SJSA1 (cell line): Measurements from ENCODE around the gene PDE7B. TPM values are rescaled to one million over a fixed set of nuclear protein-coding genes. Genes with fewer than 3 reads are reported as not detected.

Experiments
- DNase-seq, 2 experiments: peaks; one replicate each; pipeline ENCODE4 v3.0.0-alpha.2; 2015 to 2020; ENCODE audit warnings: low spot score in 2 of 2, low read depth in 1 of 2
- H3K27ac ChIP-seq: fragments of 250-450 bp; sonication (Bioruptor Pico); 2 replicates; pipeline ENCODE4 v1.5.1; 2020; ENCODE audit warnings: mild to moderate bottlenecking, moderate library complexity
- H3K27me3 ChIP-seq: fragments of 250-450 bp; sonication (Bioruptor Pico); replicated peaks from 2 replicates; pipeline ENCODE4 v1.5.1; 2020; ENCODE audit warnings: mild to moderate bottlenecking, moderate library complexity
- H3K36me3 ChIP-seq: fragments of 250-450 bp; sonication (Bioruptor Pico); 2 replicates; pipeline ENCODE4 v1.5.1; 2020; ENCODE audit warnings: mild to moderate bottlenecking
- H3K4me1 ChIP-seq: fragments of 250-450 bp; sonication (Bioruptor Pico); replicated peaks from 2 replicates; pipeline ENCODE4 v1.6.1; 2021; ENCODE audit warnings: mild to moderate bottlenecking
- H3K4me3 ChIP-seq: fragments of 250-450 bp; sonication (Bioruptor Pico); 2 replicates; pipeline ENCODE4 v1.5.1; 2020; ENCODE audit warnings: mild to moderate bottlenecking
- H3K9me3 ChIP-seq: fragments of 250-450 bp; sonication (Bioruptor Pico); replicated peaks from 2 replicates; pipeline ENCODE4 v1.5.1; 2020; ENCODE audit warnings: mild to moderate bottlenecking
- total RNA-seq: library from RNA; depleted of rRNA; stranded (reverse); fragments of >200 nt; shearing (Covaris generic); gene quantifications from 2 replicates; pipeline ENCODE4 v1.2.3, GENCODE V29; 2014

The PDE7B gene
- total RNA-seq, 1 experiment from 2014 or later, result not detected

DNA sequence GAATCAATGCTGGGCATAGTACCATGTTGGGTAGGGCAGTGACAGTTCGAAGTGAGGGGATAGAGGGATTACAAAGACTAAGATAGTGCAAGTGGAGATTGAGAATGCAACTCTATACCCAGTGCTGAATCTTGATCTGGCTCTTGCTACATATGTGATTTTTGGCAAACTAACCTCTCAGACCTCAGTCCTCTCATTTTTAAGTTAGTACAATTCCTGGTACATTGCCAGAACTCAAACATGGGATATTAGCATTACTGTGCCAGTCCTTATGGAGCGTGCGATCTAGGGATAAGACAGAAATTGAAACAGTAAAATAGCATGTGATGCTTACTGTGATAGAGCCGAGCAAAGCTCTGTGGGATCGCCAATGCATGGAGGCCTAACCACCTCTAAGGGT is 210.2 kb downstream of the PDE7B start:
- no peak overlapping the region for H3K27ac ChIP-seq
- no peaks in the 10 kb centered on the region for H3K36me3 ChIP-seq
- H3K9me3 ChIP-seq, result no peaks in the 10 kb centered on the region
- no peak overlapping the region for H3K4me3 ChIP-seq
- no peaks in the 10 kb centered on the region for H3K4me1 ChIP-seq
- no peaks in the 10 kb centered on the region for H3K27me3 ChIP-seq
- DNase-seq, result no peak

DNA sequence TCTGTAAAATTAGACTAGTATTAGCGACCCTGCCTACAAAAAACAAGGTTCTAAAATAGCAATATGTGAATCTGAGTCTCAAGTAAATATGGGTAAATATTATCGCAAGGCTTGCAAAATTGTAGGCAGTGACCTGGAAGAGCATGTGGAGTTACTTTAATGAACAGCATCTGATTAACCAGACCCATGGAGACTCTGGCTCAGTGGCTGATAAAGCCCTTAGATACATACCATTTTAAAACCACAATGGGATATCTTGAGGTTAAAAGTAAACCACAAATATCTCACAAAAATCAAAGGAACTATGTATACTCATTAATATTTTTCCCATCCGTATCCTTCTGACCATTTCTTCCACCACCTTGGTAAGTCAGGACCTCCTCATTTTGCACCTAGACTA is 211.6 kb downstream of the PDE7B start:
- Histone ChIP-seq H3K4me1 (peaks cover 5% of the 10 kb centered on the region; the same call in 1 of the 2 replicates), H3K27me3 (no peaks in the 10 kb centered on the region), H3K4me3 (no peak overlapping the region), H3K36me3 (no peaks in the 10 kb centered on the region), H3K9me3 (no peaks in the 10 kb centered on the region), H3K27ac (no peak overlapping the region)
- DNase-seq, result no peak

DNA sequence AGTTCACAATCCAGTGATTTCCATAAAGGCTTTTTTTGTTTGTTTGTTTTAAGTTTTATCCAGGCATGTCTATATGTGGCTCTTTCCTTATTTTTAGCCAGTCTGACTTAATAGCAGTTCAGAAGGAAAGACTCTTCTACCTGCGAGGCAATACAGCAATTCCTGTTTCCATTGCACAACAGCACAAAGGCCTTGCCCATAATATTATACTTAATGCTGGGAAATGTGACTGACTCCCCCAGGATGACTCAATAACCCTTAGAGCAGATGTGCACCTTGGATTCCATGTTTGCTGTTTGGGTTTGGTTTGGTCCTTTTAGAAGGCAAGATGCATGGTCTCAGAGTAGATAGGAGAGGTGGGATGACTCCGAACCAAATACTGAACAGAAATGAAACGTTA is 214.5 kb downstream of the PDE7B start:
- Histone ChIP-seq H3K4me1 (peaks cover 10% of the 10 kb centered on the region; the same call in 1 of the 2 replicates), H3K9me3 (no peaks in the 10 kb centered on the region), H3K27me3 (no peaks in the 10 kb centered on the region), H3K27ac (no peak overlapping the region), H3K36me3 (no peaks in the 10 kb centered on the region), H3K4me3 (no peak overlapping the region)
- no peak for DNase-seq

GRCh38 chr6:136067731-136068341 is 216.3 kb downstream of the PDE7B start:
- no peak for DNase-seq
- Histone ChIP-seq H3K36me3 (no peaks in the 10 kb centered on the region), H3K9me3 (no peaks in the 10 kb centered on the region), H3K27ac (peak overlapping the region; percentile 15; the same call in 1 of the 2 replicates), H3K4me1 (peaks cover 10% of the 10 kb centered on the region; the same call in 1 of the 2 replicates), H3K4me3 (no peak overlapping the region), H3K27me3 (no peaks in the 10 kb centered on the region)

DNA sequence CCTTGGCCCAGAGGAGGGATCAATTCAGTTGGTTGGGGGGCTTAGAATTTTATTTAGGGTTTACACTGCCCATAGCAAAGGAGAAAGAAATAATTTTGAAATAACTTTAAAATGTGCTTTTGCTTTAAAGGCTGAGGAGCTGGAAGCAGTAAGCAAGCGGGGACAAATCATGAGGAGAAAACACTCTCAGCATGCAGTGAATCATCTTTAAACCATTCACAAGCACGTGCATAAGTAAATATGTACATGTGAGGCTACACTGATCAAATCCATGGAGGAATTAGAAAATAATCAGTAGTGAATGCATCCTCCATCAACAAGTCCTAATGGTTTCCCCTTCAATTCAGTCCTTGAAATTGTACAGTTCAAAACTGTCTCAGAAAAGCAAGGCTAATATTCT is 217.6 kb downstream of the PDE7B start:
- no peak overlapping the region for H3K27ac ChIP-seq
- H3K27me3 ChIP-seq, result no peaks in the 10 kb centered on the region
- no peak for DNase-seq
- no peaks in the 10 kb centered on the region for H3K9me3 ChIP-seq
- peaks cover 10% of the 10 kb centered on the region; the same call in 1 of the 2 replicates for H3K4me1 ChIP-seq
- no peaks in the 10 kb centered on the region for H3K36me3 ChIP-seq
- H3K4me3 ChIP-seq, result no peak overlapping the region

DNA sequence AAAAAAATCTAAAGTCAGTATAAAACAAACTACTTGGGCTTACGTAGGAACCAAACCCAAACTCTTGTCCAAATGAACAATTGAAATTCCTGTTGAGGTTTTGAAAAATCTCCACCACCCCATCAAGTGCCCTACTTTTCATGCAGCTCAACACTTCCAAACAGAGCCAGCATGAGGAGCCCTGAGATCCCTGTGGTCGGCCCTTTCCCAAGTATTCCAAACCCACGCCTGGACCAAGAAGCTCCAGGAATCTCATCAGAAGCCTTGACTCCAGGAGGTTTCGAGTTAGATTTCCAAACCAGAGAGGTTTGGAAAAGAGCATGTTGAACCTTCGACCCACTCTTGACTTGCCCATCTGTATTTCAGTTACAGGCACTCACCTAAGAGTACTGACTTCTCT is 219.3 kb downstream of the PDE7B start:
- DNase-seq, result no peak
- Histone ChIP-seq H3K36me3 (no peaks in the 10 kb centered on the region), H3K4me1 (peaks cover 10% of the 10 kb centered on the region; the same call in 1 of the 2 replicates), H3K4me3 (no peak overlapping the region), H3K9me3 (no peaks in the 10 kb centered on the region), H3K27ac (no peak overlapping the region), H3K27me3 (no peaks in the 10 kb centered on the region)

GRCh38 chr6:136072691-136073090 is 221.2 kb downstream of the PDE7B start:
- DNase-seq, result no peak
- no peaks in the 10 kb centered on the region for H3K36me3 ChIP-seq
- H3K27ac ChIP-seq, result no peak overlapping the region
- no peaks in the 10 kb centered on the region for H3K9me3 ChIP-seq
- H3K4me1 ChIP-seq, result peaks cover 8% of the 10 kb centered on the region; the same call in 1 of the 2 replicates
- H3K4me3 ChIP-seq, result no peak overlapping the region
- no peaks in the 10 kb centered on the region for H3K27me3 ChIP-seq

GRCh38 chr6:136073216-136073615 is 221.7 kb downstream of the PDE7B start:
- Histone ChIP-seq H3K36me3 (no peaks in the 10 kb centered on the region), H3K27me3 (no peaks in the 10 kb centered on the region), H3K27ac (no peak overlapping the region), H3K4me3 (no peak overlapping the region), H3K9me3 (no peaks in the 10 kb centered on the region), H3K4me1 (0 out of 2 replicates have a peak, but pooled peaks cover 5% of the 10 kb centered on the region)
- DNase-seq, result no peak

- H3K27me3 ChIP-seq, result no peaks in the 10 kb centered on the region
- no peaks in the 10 kb centered on the region for H3K36me3 ChIP-seq
- no peak overlapping the region for H3K27ac ChIP-seq
- no peak overlapping the region for H3K4me3 ChIP-seq
- no peaks in the 10 kb centered on the region for H3K9me3 ChIP-seq
- DNase-seq, result no peak
- no peaks in the 10 kb centered on the region for H3K4me1 ChIP-seq
These were observed 225.0 kb downstream of the PDE7B start for GRCh38 chr6:136076496-136076895.

DNA sequence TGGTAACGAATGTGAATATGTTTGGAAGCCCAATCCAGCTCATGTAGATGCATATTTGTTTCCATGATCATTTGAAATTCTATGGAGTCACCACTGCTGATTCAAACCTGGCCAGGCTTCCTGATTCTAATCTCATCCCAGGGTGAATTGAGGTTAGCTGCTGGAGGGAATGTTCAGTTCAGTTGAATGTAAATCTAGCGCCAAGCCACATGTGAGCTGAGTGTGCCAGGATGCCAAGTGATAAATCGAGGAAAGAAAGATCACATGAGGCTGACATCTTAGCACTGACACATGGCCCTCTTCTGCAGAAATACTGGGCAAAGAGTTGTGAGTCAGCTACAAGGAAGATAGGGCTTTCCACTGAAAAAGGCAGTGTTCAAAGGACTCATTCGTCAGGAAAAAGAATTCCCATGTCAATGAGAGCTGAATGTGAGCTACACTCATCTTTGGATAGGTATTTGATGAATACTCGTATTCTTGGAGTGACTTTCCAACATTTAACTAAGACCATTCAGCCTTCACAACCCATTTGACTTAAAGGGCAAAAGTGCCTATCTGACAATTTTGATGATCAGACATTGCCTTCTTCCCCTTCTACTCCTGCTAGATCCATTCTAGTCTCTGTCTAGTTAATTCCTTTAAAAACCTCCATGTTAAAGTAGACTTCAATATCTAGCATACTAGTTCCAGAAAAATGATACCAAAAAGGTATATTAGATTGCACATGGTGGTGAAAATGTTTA is 226.5 kb downstream of the PDE7B start:
- Histone ChIP-seq H3K4me1 (no peaks in the 10 kb centered on the region), H3K27ac (no peak overlapping the region), H3K36me3 (no peaks in the 10 kb centered on the region), H3K27me3 (no peaks in the 10 kb centered on the region), H3K9me3 (no peaks in the 10 kb centered on the region), H3K4me3 (no peak overlapping the region)
- no peak for DNase-seq

DNA sequence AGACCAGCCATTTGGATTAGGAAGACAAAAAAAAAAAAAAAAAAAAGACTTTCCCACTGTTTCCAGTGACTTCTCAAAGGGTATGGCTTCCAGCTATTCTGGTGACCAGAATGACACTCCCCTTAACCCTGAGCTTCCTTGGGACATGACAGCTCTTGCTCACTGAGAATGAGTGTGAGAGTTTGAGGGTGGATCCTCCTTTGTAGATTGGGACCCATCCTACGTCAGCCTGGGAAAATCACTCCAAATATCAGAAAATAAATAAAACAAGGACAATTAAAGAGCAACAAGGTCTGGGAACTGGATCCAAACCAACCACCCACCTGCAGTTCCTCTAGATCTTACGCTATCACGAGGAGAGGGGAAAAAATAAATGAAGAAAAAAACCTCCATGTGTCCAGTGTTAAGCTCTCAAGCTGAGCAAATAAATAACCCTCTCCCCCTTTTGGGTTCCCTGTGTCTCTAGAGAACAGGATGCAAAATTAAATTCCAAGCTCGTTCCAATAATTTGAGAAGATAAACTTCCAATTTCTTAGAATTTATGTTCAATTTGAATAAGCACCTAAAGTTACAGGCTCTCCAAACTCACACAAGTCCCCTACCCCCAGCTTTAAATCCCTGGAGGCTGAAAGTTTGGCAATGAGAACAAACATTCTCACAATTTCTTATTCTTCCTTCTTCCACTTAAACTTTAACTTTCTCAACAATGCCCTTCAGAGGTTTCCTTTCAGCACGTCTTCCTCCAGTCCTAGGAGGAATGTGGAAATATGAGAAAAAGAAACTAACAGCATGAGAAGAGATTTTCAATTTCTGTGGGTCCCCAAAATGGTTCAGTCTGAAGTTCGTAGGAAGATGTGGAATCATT is 228.4 kb downstream of the PDE7B start:
- no peaks in the 10 kb centered on the region for H3K4me1 ChIP-seq
- H3K4me3 ChIP-seq, result no peak overlapping the region
- no peaks in the 10 kb centered on the region for H3K27me3 ChIP-seq
- H3K9me3 ChIP-seq, result no peaks in the 10 kb centered on the region
- H3K27ac ChIP-seq, result no peak overlapping the region
- H3K36me3 ChIP-seq, result no peaks in the 10 kb centered on the region
- DNase-seq, result no peak

- H3K9me3 ChIP-seq, result no peaks in the 10 kb centered on the region
- no peak for DNase-seq
- H3K4me3 ChIP-seq, result no peak overlapping the region
- H3K36me3 ChIP-seq, result no peaks in the 10 kb centered on the region
- H3K27ac ChIP-seq, result no peak overlapping the region
- no peaks in the 10 kb centered on the region for H3K4me1 ChIP-seq
- H3K27me3 ChIP-seq, result no peaks in the 10 kb centered on the region
These were observed 232.0 kb downstream of the PDE7B start for GRCh38 chr6:136083540-136083939.

DNA sequence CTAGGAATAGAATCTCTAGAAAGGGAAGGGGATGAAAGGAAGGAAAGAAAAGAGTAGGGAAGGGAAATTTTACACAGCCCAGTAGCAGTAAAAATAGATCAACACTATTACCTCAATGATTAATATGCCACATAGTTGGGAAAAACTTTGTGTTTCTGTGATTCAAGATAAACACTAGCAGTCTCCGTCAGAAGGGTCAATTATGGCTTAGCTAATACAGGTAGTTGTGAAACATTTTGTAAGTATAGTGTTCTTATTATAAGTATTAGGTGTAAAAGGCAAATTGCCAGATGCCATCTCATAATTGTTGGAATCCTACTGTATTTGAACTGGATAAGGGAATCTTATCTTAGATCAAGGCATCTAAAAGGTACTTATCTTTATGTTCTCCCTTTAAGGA is 232.9 kb downstream of the PDE7B start:
- Histone ChIP-seq H3K36me3 (no peaks in the 10 kb centered on the region), H3K27me3 (no peaks in the 10 kb centered on the region), H3K4me1 (no peaks in the 10 kb centered on the region), H3K9me3 (no peaks in the 10 kb centered on the region), H3K4me3 (no peak overlapping the region), H3K27ac (no peak overlapping the region)
- DNase-seq, result no peak
